Stomach (tissue), 9 donors: ENCODE measurements around the gene SOSTDC1. TPM values are rescaled to one million over a fixed set of nuclear protein-coding genes. Genes with fewer than 3 reads are reported as not detected.
"Not testable (repeated sequence)": the region's sequence is repeated elsewhere in the genome, so short reads cannot be mapped to it uniquely, and the experiment has no call there.

ENCODE experiments used
- DNase-seq, 2 donors: peaks; one replicate each; pipeline versions ENCODE4 v3.0.0 to v3.0.0-alpha.2; 2013 to 2019
- H3K27ac ChIP-seq, 5 donors: fragments of 200-600 bp in 4 of 5; sonication (generic) in 4 of 5; one replicate each; pipeline ENCODE4 v1.5.1; 2013 to 2019; ENCODE audit warnings: mild to moderate bottlenecking in 1 of 5, moderate library complexity in 1 of 5
- H3K27me3 ChIP-seq, 3 donors: fragments of 200-600 bp; sonication (generic); one replicate each; pipeline ENCODE4 v1.5.1; 2017 to 2019; ENCODE audit warnings: mixed run types in 1 of 3
- H3K36me3 ChIP-seq, 4 donors: fragments of 200-600 bp; sonication (generic); 1 replicate in 3 of 4; 2 replicates in 1 of 4; pipeline ENCODE4 v1.5.1; 2016 to 2019
- H3K4me1 ChIP-seq, 4 donors: fragments of 200-600 bp; sonication (generic); one replicate each; pipeline ENCODE4 v1.5.1; 2016 to 2019
- H3K4me3 ChIP-seq, 4 donors: fragments of 200-600 bp; sonication (generic) in 3 of 4; one replicate each; pipeline ENCODE4 v1.5.1; 2016 to 2019; ENCODE audit warnings: mild to moderate bottlenecking in 1 of 4
- H3K9me3 ChIP-seq, 4 donors: fragments of 200-600 bp; sonication (generic); one replicate each; pipeline ENCODE4 v1.5.1; 2016 to 2019
- EP300 ChIP-seq: sonication (generic); formaldehyde crosslinking; IDR thresholded peaks from one replicate; pipeline ENCODE4 v1.6.1; 2017; ENCODE audit warnings: antibody characterized with exemption
- POLR2A ChIP-seq, 4 donors: fragments of 450-650 bp; IDR thresholded peaks; one replicate each; pipeline ENCODE4 v1.6.1; 2016; ENCODE audit warnings: antibody characterized with exemption in 4 of 4, control low read depth in 2 of 4, mild to moderate bottlenecking in 1 of 4, moderate library complexity in 1 of 4
- POLR2AphosphoS5 ChIP-seq, 3 donors: sonication (generic); formaldehyde crosslinking; IDR thresholded peaks; one replicate each; pipeline ENCODE4 v1.6.1; 2016; ENCODE audit warnings: antibody characterized with exemption in 3 of 3
- WGBS, 5 donors: extraction: QIAGEN DNeasy Blood & Tissue Kit in 3 of 5; methylation state at CpG; one replicate each; pipeline versions ENCODE4 v1.1.5 to v1.1.7; 2013 to 2018; 5-methylcytosine and 5-hydroxymethylcytosine counted together
- intact Hi-C: fragments of 100-400 bp; cut with DNase I; formaldehyde crosslinking; loops from one replicate; pipeline ENCODE4 v1.15.1; 2023; ENCODE audit warnings: low total_unique reads
- polyA plus RNA-seq, 3 donors: library from polyadenylated mRNA; stranded (reverse); fragments of 200-250 nt; gene quantifications; one replicate each; pipeline ENCODE4 v1.2.3, GENCODE V29; 2013
- total RNA-seq, 5 donors: library from RNA; depleted of rRNA; stranded (reverse); fragments of >200 nt; gene quantifications; one replicate each; pipeline versions ENCODE4 v1.1.0 to v1.2.3, GENCODE V29; 2014 to 2016
- TF ChIP-seq, protein P1 (sequence below), 7 experiments: fragments of 450-650 bp in 4 of 7; fragments of 200-600 bp in 3 of 7; sonication (generic) in 3 of 7; IDR thresholded peaks; one replicate each; pipeline ENCODE4 v1.5.1; 2016 to 2019; ENCODE audit warnings: antibody characterized with exemption in 7 of 7, control low read depth in 2 of 7, mild to moderate bottlenecking in 1 of 7
- donor health status: healthy with polysubstance abuse.
- donor health status: Bipolar disorder and iron deficiency.
- donor health status: healthy.

Gene SOSTDC1
- total and polyA plus RNA-seq, 8 donors: 0.89 to 21.2 (median 9.0) TPM; not detected in 1

DNA sequence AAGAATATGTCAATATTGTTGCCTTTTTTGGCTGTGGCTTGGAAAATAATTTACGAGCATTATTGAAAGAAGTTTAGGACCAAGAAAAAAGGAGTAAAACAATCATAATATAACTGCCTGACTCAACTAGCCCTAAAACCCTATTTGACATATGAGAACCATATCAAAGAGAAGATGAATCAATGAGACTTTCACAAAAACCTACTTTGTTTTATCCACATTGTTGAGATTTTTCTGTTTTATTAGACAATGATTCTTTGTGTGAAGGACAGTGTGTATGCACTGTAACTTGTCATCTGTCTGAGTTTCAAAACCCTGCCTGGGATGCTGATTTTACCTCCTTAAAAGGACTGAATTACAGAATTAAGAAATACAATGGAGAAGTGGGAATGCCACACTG lies 19.0 kb downstream of the SOSTDC1 start:
- Histone ChIP-seq H3K36me3 (no peaks in the 10 kb centered on the region), H3K4me1 (no peaks in the 10 kb centered on the region), H3K27me3 (no peaks in the 10 kb centered on the region), H3K9me3 (no peaks in the 10 kb centered on the region), H3K4me3 (no peak overlapping the region), H3K27ac (no peak overlapping the region)
- intact Hi-C loops: no loop called here
- no peak for DNase-seq
- WGBS, 5 donors: 24 to 68% (median 43%) methylated on average over 1 of the region's 1 CpG
- TF ChIP-seq POLR2AphosphoS5 (IDR thresholded peaks at IDR 0.05) (no peak), EP300 (no peak), POLR2A (IDR thresholded peaks at IDR 0.05) (no peak)
- TF ChIP-seq, protein P1, sequence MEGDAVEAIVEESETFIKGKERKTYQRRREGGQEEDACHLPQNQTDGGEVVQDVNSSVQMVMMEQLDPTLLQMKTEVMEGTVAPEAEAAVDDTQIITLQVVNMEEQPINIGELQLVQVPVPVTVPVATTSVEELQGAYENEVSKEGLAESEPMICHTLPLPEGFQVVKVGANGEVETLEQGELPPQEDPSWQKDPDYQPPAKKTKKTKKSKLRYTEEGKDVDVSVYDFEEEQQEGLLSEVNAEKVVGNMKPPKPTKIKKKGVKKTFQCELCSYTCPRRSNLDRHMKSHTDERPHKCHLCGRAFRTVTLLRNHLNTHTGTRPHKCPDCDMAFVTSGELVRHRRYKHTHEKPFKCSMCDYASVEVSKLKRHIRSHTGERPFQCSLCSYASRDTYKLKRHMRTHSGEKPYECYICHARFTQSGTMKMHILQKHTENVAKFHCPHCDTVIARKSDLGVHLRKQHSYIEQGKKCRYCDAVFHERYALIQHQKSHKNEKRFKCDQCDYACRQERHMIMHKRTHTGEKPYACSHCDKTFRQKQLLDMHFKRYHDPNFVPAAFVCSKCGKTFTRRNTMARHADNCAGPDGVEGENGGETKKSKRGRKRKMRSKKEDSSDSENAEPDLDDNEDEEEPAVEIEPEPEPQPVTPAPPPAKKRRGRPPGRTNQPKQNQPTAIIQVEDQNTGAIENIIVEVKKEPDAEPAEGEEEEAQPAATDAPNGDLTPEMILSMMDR (IDR thresholded peaks at IDR 0.05): no peak

DNA sequence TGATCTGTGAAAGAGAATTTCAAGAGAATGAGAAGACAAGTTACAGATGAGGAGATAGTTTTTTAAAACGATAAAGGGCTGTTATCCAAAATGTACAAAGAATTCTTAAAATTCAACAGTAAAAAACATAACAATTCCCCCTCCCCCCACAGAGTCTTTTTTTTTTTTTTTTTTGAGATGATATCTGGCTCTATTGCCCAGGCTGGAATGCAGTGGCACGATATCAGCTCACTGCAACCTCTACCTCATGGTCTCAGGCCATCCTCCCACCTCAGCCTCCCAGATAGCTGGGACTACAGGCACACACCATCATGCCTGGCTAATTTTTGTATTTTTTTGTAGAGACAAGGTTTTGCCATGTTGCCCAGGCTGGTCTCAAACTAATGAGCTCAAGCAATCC lies 21.7 kb downstream of the SOSTDC1 start:
- H3K9me3 ChIP-seq, H3K27ac ChIP-seq, intact Hi-C loops, H3K27me3 ChIP-seq, H3K36me3 ChIP-seq, H3K4me3 ChIP-seq, DNase-seq, H3K4me1 ChIP-seq: not testable (repeated sequence)
- WGBS, 5 donors: 89 to 100% (median 92%) methylated on average over 2 of the region's 2 CpGs

DNA sequence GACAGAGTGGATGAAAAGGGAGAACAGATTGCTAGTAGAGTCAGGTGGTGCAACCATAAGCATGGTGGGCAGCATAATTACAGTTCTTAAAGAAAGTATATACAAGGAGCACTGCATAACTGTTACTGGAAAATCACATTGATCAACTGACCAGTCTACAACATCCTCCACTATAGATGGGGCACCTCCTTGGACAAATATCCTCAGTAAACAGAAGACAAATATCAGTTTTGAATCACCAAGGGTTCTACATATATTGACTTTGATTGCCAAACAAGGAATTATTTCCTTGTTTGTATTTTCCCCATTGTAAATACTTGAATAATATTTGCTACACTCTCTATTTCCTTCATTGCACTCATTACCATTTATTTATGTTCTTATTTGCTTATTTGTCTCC lies 26.6 kb downstream of the SOSTDC1 start:
- no peaks in the 10 kb centered on the region for H3K36me3 ChIP-seq
- no peak overlapping the region for H3K27ac ChIP-seq
- no peaks in the 10 kb centered on the region for H3K9me3 ChIP-seq
- H3K4me3 ChIP-seq: no peak overlapping the region
- no peaks in the 10 kb centered on the region for H3K4me1 ChIP-seq
- no peak for DNase-seq
- intact Hi-C loops: no loop called here
- H3K27me3 ChIP-seq: no peaks in the 10 kb centered on the region
- TF ChIP-seq POLR2A (IDR thresholded peaks at IDR 0.05) (no peak), POLR2AphosphoS5 (IDR thresholded peaks at IDR 0.05) (peak in 1 of 3 donors; percentile 48)
- TF ChIP-seq, protein P1 (IDR thresholded peaks at IDR 0.05): no peak

DNA sequence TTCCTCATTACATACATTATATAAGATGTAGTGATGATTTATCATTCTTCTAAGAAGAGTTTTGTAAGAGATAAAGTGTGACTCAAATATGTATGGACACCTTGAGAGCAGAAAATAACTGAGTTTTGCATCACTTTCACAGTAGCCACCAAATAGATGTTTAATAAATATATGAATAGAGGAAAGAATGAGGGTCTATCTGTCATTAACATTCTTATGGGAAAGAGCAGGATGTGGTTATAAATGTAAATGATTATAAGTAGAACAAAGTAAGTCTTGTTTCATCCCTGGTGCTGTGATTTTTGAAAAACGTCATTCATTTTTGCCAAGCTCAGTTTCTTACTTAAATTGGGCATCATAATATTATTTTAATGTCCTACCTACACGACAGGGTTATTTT lies 29.2 kb downstream of the SOSTDC1 start:
- DNase-seq: no peak
- no peaks in the 10 kb centered on the region for H3K4me1 ChIP-seq
- no peaks in the 10 kb centered on the region for H3K27me3 ChIP-seq
- no peak overlapping the region for H3K4me3 ChIP-seq
- intact Hi-C loops: no loop called here
- TF ChIP-seq EP300: no peak
- TF ChIP-seq POLR2A (IDR thresholded peaks at IDR 0.05): no peak
- TF ChIP-seq POLR2AphosphoS5 (IDR thresholded peaks at IDR 0.05): no peak
- TF ChIP-seq, protein P1 (IDR thresholded peaks at IDR 0.05): no peak
- no peaks in the 10 kb centered on the region for H3K36me3 ChIP-seq
- H3K9me3 ChIP-seq: no peaks in the 10 kb centered on the region
- no peak overlapping the region for H3K27ac ChIP-seq
- 75 to 82% (median 80%) methylated on average over 2 of the region's 2 CpGs for WGBS, 5 donors

DNA sequence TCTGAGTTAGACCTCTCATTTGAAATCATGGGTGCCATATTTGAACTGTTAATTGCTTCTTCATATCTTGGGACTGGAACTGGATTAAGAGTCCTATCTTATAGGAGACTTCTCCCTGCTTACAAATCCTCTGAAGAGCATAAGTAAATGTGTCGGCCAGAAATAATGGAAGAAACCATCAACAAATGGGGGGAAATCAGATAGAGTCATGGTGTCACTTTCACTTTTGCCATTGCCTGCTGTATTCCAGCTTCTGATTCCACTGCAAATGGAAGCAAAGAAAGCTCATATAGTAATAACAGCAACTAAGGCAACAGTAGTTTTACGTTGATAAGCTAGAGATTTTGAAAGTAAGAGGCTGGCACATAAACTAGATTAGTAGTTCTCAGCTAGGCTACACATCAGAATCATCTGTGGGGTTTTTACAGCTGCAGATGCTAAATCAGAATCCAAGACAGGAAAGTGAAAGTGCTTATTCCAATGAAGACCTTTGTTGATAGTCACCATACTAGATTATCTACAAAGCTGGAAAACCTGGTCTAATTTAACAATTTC lies 31.9 kb downstream of the SOSTDC1 start:
- H3K4me1 ChIP-seq: peaks cover 0 to 10% (median 0%) of the 10 kb centered on the region in 4 donors
- no peak overlapping the region for H3K27ac ChIP-seq
- intact Hi-C loops: no loop called here
- H3K9me3 ChIP-seq: no peaks in the 10 kb centered on the region
- H3K4me3 ChIP-seq: peak overlapping the region in 2 of 4 donors; percentile 2 to 5
- TF ChIP-seq EP300 (no peak), POLR2AphosphoS5 (IDR thresholded peaks at IDR 0.05) (no peak), POLR2A (IDR thresholded peaks at IDR 0.05) (no peak)
- TF ChIP-seq, protein P1 (IDR thresholded peaks at IDR 0.05): no peak
- no peak for DNase-seq
- WGBS, 5 donors: 50 to 67% (median 56%) methylated on average over 2 of the region's 2 CpGs
- H3K27me3 ChIP-seq: no peaks in the 10 kb centered on the region
- H3K36me3 ChIP-seq: no peaks in the 10 kb centered on the region
